HepG2 (cell line): ENCODE data around the gene MRPL14. TPM values are rescaled to one million over a fixed set of nuclear protein-coding genes. Genes with fewer than 3 reads are reported as not detected.

ENCODE experiments used
- E2F1 ChIP-seq: sonication (generic); formaldehyde crosslinking; IDR thresholded peaks from 2 replicates; pipeline ENCODE4 v1.5.0; 2020; ENCODE audit warnings: missing genetic modification reagents
- FOXP1 ChIP-seq, 2 experiments: fragments of 450-650 bp in 1 of 2; IDR thresholded peaks; 2 replicates each; pipeline ENCODE4 v1.6.1; 2017 to 2018; ENCODE audit warnings: antibody characterized with exemption in 1 of 2
- KIAA2018 ChIP-seq: sonication (generic); formaldehyde crosslinking; IDR thresholded peaks from 2 replicates; pipeline ENCODE4 v1.5.0; 2020; ENCODE audit warnings: mild to moderate bottlenecking, missing genetic modification reagents, borderline replicate concordance
- NR0B2 ChIP-seq: sonication (generic); formaldehyde crosslinking; IDR thresholded peaks from 2 replicates; pipeline ENCODE4 v1.4.0; 2020; ENCODE audit warnings: mild to moderate bottlenecking, missing genetic modification reagents
- NR1H2 ChIP-seq: sonication (generic); formaldehyde crosslinking; IDR thresholded peaks from 2 replicates; pipeline ENCODE4 v1.8.1; 2022; ENCODE audit warnings: low read depth, missing genetic modification reagents, borderline replicate concordance
- RAD51 ChIP-seq: fragments of 450-650 bp; IDR thresholded peaks from 2 replicates; pipeline ENCODE4 v1.6.1; 2016; ENCODE audit warnings: borderline replicate concordance
- RFX1 ChIP-seq: fragments of 450-650 bp; IDR thresholded peaks from 2 replicates; pipeline ENCODE4 v1.6.1; 2017
- SKI ChIP-seq: fragments of 450-650 bp; IDR thresholded peaks from one replicate; pipeline ENCODE4 v1.6.1; 2018; ENCODE audit warnings: mild to moderate bottlenecking; ENCODE audit not compliant: partially characterized antibody
- SOX5 ChIP-seq: IDR thresholded peaks from 2 replicates; pipeline ENCODE4 v1.6.1; 2016; ENCODE audit warnings: borderline replicate concordance
- THAP9 ChIP-seq: sonication (generic); formaldehyde crosslinking; IDR thresholded peaks from 2 replicates; pipeline ENCODE4; 2020; ENCODE audit warnings: missing genetic modification reagents, mild to moderate bottlenecking, borderline replicate concordance
- ZBTB42 ChIP-seq: sonication (generic); formaldehyde crosslinking; IDR thresholded peaks from 2 replicates; pipeline ENCODE4 v1.5.0; 2020; ENCODE audit warnings: mild to moderate bottlenecking, missing genetic modification reagents
- ZFAT ChIP-seq: sonication (generic); formaldehyde crosslinking; conservative IDR thresholded peaks from 2 replicates; pipeline ENCODE4 v1.8.1; 2023; ENCODE audit warnings: missing genetic modification reagents, inconsistent platforms
- ZNF143 ChIP-seq: sonication (generic); formaldehyde crosslinking; IDR thresholded peaks from 2 replicates; pipeline ENCODE4 v1.4.0; 2020; ENCODE audit warnings: missing genetic modification reagents
- ZNF350 ChIP-seq: sonication (generic); formaldehyde crosslinking; IDR thresholded peaks from 2 replicates; pipeline ENCODE4 v1.4.0; 2020; ENCODE audit warnings: mild to moderate bottlenecking, low read depth, missing genetic modification reagents, borderline replicate concordance
- ZNF720 ChIP-seq: sonication (generic); formaldehyde crosslinking; IDR thresholded peaks from 2 replicates; pipeline ENCODE4 v1.4.0; 2020; ENCODE audit warnings: missing genetic modification reagents
- ZNF782 ChIP-seq: sonication (generic); formaldehyde crosslinking; IDR thresholded peaks from 2 replicates; pipeline ENCODE4 v1.4.0; 2020; ENCODE audit warnings: missing genetic modification reagents, mild to moderate bottlenecking, borderline replicate concordance
- polyA plus RNA-seq, 8 experiments: library from polyadenylated mRNA; depleted of rRNA in 3 of 8; stranded (reverse) in 7 of 8; unstranded in 1 of 8; fragments of >200 nt; fragmentation: Illumina TruSeq in 4 of 8; extraction: Trizol in 4 of 8; gene quantifications; 2 replicates each; pipeline versions ENCODE4 v1.2.1 to v1.2.3, GENCODE V29; 2011 to 2016; ENCODE audit warnings: low read depth in 4 of 8, missing spikeins in 1 of 8, mixed read lengths in 1 of 8; ENCODE audit not compliant: insufficient read depth in 1 of 8
- total RNA-seq, 5 experiments: library from RNA; depleted of rRNA; stranded (reverse); fragments of >200 nt; fragmentation: Illumina TruSeq; extraction: Trizol; gene quantifications; 2 replicates each; pipeline ENCODE4 v1.2.3, GENCODE V29; 2016; ENCODE audit warnings: low read depth in 1 of 5

The MRPL14 gene
- total and polyA plus RNA-seq, 2 of the 13 experiments (the other 11 are each of a cell fraction or from before 2014, with no cell fraction given) = 157 to 178 TPM

GRCh38 chr6:44094403-44095242 is 32.6 kb downstream of the MRPL14 start (continued):
- TF ChIP-seq SOX5 (CRISPR knock-in tag) (peak; percentile 82; the same call in 1 of the 2 replicates), RAD51 (no peak), ZNF782 (CRISPR knock-in tag) (no peak; the same call in 1 of the 2 replicates), ZFAT (CRISPR knock-in tag) (no peak), ZNF350 (peak; percentile 57; the same call in 1 of the 2 replicates), SKI (peak; percentile 81), E2F1 (no peak), THAP9 (CRISPR knock-in tag) (no peak), NR1H2 (CRISPR knock-in tag) (no peak), ZNF720 (CRISPR knock-in tag) (no peak), RFX1 (no peak), ZBTB42 (CRISPR knock-in tag) (no peak), NR0B2 (CRISPR knock-in tag) (peak; percentile 66; the same call in 1 of the 2 replicates), FOXP1 (IDR thresholded peaks at IDR 0.05) (no peak), FOXP1 (CRISPR knock-in tag; IDR thresholded peaks at IDR 0.05) (peak; percentile 56; the same call in 1 of the 2 replicates), ZNF143 (CRISPR knock-in tag) (no peak; the same call in 1 of the 2 replicates), KIAA2018 (CRISPR knock-in tag) (0 out of 2 replicates have a peak, but pooled peaks have one; percentile 90)
